Measurements from ENCODE around the gene OR52H1. TPM values are rescaled to one million over a fixed set of nuclear protein-coding genes. Genes with fewer than 3 reads are reported as not detected.

OR52H1 gene
- total and polyA plus RNA-seq, 9 of the 15 experiments (the other 6 are each of a cell fraction or from before 2014, with no cell fraction given) = 0.15 TPM; not detected in 8

DNA sequence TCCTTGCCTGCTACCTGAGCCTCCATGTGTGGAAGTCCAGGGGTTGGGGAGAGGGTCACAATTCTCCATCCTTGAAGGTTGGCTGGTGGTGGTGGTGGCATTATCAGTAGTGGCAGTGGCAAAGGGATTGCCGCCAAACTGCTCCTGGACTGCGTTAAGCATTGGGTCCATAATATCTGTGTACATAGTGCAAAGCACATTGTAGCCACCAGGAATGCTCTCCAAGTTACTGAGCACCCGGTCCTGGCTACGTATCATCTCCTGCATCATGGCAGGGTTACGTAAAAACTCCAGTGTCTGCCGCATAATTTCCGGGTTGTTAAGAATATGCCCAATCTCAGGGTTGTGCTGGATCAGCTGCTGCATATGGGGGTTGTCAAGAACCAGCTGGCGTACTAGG lies 39.7 kb downstream of the OR52H1 start:
- Histone ChIP-seq H3K4me3 (no peak overlapping the region), H2AFZ (ENCODE audit: low read depth, low read length) (peak overlapping the region; percentile 68), H3K4me1 (replicated peaks in 1 of 2; ENCODE audit: control insufficient read depth in 2 of 2, insufficient read depth in 2 of 2, low read length in 2 of 2) (peaks cover 24 to 49% of the 10 kb centered on the region in 2 experiments; a peak in 4 of 5 replicates), H3K9ac (ENCODE audit: insufficient read depth in 1 of 2, low read depth in 2 of 2, low read length in 2 of 2) (no peak overlapping the region), H3K27me3 (ENCODE audit: control insufficient read depth in 2 of 2, insufficient read depth in 2 of 2, low read length in 2 of 2) (no peaks in the 10 kb centered on the region), H3K9me3 (replicated peaks; ENCODE audit: control insufficient read depth, insufficient read depth, low read depth, low read length) (no peaks in the 10 kb centered on the region), H3K36me3 (ENCODE audit: control insufficient read depth, insufficient read depth, low read length) (peaks cover 2% of the 10 kb centered on the region; the same call in 1 of the 3 replicates), H3K4me2 (ENCODE audit: insufficient read depth, low read length) (peak overlapping the region; percentile 56; the same call in 1 of the 2 replicates), H3K79me2 (ENCODE audit: control insufficient read depth, insufficient read depth, low read length) (peaks cover 19% of the 10 kb centered on the region), H3K9me1 (ENCODE audit: control insufficient read depth, insufficient read depth, low read length) (no peaks in the 10 kb centered on the region), H4K20me1 (replicated peaks; ENCODE audit: control insufficient read depth, insufficient read depth, low read length) (peaks cover 10% of the 10 kb centered on the region), H3K27ac (ENCODE audit: extremely low read depth, low read depth, low read length) (no peak overlapping the region)
- peak; percentile 19; the same call in 1 of the 3 replicates for ATAC-seq
- FAIRE-seq = no peak
- 84% methylated on average over 8 of the region's 8 CpGs for WGBS (ENCODE audit: insufficient coverage, low coverage, missing lambda C conversion rate)
- intact Hi-C loops (cut with micrococcal nuclease) = loop anchor here (10.0 kb wide), 3 partner anchors 86 to 304 kb away; partner anchors contain the start of genes OR51V1 and TRIM6
- ChIA-PET CTCF (ENCODE audit: low intra/inter-chr PET ratio) (no interaction called here), POLR2A (interaction anchor here (1.0 to 8.7 kb wide), 2 partner anchors 16 to 23 kb away, joined by 3 to 75 read pairs; no protein-coding TSS in a partner anchor)
- in situ Hi-C loops (cut with MboI) = no loop called here
- BruUV-seq (replicated peaks) = no TSS peak
- no peak for DNase-seq (ENCODE audit: extremely low read depth in 1 of 4, low spot score in 3 of 4)
- TF ChIP-seq, protein P1, sequence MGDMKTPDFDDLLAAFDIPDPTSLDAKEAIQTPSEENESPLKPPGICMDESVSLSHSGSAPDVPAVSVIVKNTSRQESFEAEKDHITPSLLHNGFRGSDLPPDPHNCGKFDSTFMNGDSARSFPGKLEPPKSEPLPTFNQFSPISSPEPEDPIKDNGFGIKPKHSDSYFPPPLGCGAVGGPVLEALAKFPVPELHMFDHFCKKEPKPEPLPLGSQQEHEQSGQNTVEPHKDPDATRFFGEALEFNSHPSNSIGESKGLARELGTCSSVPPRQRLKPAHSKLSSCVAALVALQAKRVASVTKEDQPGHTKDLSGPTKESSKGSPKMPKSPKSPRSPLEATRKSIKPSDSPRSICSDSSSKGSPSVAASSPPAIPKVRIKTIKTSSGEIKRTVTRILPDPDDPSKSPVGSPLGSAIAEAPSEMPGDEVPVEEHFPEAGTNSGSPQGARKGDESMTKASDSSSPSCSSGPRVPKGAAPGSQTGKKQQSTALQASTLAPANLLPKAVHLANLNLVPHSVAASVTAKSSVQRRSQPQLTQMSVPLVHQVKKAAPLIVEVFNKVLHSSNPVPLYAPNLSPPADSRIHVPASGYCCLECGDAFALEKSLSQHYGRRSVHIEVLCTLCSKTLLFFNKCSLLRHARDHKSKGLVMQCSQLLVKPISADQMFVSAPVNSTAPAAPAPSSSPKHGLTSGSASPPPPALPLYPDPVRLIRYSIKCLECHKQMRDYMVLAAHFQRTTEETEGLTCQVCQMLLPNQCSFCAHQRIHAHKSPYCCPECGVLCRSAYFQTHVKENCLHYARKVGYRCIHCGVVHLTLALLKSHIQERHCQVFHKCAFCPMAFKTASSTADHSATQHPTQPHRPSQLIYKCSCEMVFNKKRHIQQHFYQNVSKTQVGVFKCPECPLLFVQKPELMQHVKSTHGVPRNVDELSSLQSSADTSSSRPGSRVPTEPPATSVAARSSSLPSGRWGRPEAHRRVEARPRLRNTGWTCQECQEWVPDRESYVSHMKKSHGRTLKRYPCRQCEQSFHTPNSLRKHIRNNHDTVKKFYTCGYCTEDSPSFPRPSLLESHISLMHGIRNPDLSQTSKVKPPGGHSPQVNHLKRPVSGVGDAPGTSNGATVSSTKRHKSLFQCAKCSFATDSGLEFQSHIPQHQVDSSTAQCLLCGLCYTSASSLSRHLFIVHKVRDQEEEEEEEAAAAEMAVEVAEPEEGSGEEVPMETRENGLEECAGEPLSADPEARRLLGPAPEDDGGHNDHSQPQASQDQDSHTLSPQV (IDR thresholded peaks at IDR 0.05) = 0 out of 2 replicates have a peak, but pooled peaks have one; percentile 24
- TF ChIP-seq, protein P2, sequence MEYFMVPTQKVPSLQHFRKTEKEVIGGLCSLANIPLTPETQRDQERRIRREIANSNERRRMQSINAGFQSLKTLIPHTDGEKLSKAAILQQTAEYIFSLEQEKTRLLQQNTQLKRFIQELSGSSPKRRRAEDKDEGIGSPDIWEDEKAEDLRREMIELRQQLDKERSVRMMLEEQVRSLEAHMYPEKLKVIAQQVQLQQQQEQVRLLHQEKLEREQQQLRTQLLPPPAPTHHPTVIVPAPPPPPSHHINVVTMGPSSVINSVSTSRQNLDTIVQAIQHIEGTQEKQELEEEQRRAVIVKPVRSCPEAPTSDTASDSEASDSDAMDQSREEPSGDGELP (CRISPR knock-in tag; IDR thresholded peaks at IDR 0.05; ENCODE audit: borderline replicate concordance) = peak; percentile 10; the same call in 1 of the 2 replicates
- TF ChIP-seq FOXA3 (CRISPR knock-in tag; conservative IDR thresholded peaks at IDR 0.05 in 1 of 2, IDR thresholded peaks at IDR 0.05 in 1 of 2) (peak; percentile 74 to 95), TEAD2 (tag; IDR thresholded peaks at IDR 0.05) (0 out of 2 replicates have a peak, but pooled peaks have one; percentile 57), MAZ (CRISPR knock-in tag; conservative IDR thresholded peaks at IDR 0.05 in 1 of 2, IDR thresholded peaks at IDR 0.05 in 1 of 2) (no peak), SMAD1 (IDR thresholded peaks at IDR 0.05; ENCODE audit: low read depth, low read length, partially characterized antibody) (no peak), FOXK2 (conservative IDR thresholded peaks at IDR 0.05 in 1 of 2, IDR thresholded peaks at IDR 0.05 in 1 of 2; ENCODE audit: low read depth in 2 of 2) (no peak), NR2F6 (CRISPR knock-in tag; IDR thresholded peaks at IDR 0.05) (no peak)
- TF ChIP-seq, protein P3, sequence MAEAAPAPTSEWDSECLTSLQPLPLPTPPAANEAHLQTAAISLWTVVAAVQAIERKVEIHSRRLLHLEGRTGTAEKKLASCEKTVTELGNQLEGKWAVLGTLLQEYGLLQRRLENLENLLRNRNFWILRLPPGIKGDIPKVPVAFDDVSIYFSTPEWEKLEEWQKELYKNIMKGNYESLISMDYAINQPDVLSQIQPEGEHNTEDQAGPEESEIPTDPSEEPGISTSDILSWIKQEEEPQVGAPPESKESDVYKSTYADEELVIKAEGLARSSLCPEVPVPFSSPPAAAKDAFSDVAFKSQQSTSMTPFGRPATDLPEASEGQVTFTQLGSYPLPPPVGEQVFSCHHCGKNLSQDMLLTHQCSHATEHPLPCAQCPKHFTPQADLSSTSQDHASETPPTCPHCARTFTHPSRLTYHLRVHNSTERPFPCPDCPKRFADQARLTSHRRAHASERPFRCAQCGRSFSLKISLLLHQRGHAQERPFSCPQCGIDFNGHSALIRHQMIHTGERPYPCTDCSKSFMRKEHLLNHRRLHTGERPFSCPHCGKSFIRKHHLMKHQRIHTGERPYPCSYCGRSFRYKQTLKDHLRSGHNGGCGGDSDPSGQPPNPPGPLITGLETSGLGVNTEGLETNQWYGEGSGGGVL (CRISPR knock-in tag; IDR thresholded peaks at IDR 0.05) = no peak
- TF ChIP-seq, protein P4, sequence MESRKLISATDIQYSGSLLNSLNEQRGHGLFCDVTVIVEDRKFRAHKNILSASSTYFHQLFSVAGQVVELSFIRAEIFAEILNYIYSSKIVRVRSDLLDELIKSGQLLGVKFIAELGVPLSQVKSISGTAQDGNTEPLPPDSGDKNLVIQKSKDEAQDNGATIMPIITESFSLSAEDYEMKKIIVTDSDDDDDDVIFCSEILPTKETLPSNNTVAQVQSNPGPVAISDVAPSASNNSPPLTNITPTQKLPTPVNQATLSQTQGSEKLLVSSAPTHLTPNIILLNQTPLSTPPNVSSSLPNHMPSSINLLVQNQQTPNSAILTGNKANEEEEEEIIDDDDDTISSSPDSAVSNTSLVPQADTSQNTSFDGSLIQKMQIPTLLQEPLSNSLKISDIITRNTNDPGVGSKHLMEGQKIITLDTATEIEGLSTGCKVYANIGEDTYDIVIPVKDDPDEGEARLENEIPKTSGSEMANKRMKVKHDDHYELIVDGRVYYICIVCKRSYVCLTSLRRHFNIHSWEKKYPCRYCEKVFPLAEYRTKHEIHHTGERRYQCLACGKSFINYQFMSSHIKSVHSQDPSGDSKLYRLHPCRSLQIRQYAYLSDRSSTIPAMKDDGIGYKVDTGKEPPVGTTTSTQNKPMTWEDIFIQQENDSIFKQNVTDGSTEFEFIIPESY (CRISPR knock-in tag; IDR thresholded peaks at IDR 0.05) = peak; percentile 84
